Endothelial cell of umbilical vein (primary cell): ENCODE data around the gene CALN1. TPM values are rescaled to one million over a fixed set of nuclear protein-coding genes. Genes with fewer than 3 reads are reported as not detected.

Experiments
- BruUV-seq: library from RNA; stranded (reverse); fragments of 400-500 nt; replicated peaks from 2 replicates; lab custom pipeline; 2021; lab: Mats Ljungman, UMichigan
- CTCF ChIA-PET: fragments of 300-600, 350-600 bp; sonication (Branson Sonifier 250); formaldehyde crosslinking; loops from one replicate; lab custom pipeline; 2021; ENCODE audit warnings: antibody characterized with exemption, inconsistent platforms; lab: Charles Lee
- POLR2A ChIA-PET: fragments of 300-600, 350-600 bp; sonication (Branson Sonifier 250); formaldehyde crosslinking; loops from one replicate; lab custom pipeline; 2021; ENCODE audit warnings: antibody characterized with exemption, inconsistent platforms; lab: Charles Lee
- DNase-seq: peaks from one replicate; pipeline ENCODE4 v3.0.0-alpha.2; 2011; ENCODE audit warnings: low read depth, low spot score
- FAIRE-seq: peaks from 2 replicates; lab custom pipeline; 2011; peaks lifted over from hg19 to GRCh38; lab: Jason Lieb, UNC
- H2AFZ ChIP-seq: 2 replicates; pipeline ENCODE4 v1.6.0; 2012; ENCODE audit warnings: low read depth, low read length, control low read depth, inconsistent platforms
- H3K27ac ChIP-seq: 2 replicates; pipeline ENCODE4 v1.5.1; 2011; ENCODE audit warnings: low read depth, mild to moderate bottlenecking, control low read depth, low read length, moderate library complexity; ENCODE audit not compliant: insufficient read depth
- H3K27me3 ChIP-seq, 2 experiments: 2 replicates each; pipeline versions ENCODE4 v1.6.0 to v1.6.1; 2011; ENCODE audit warnings: low read length in 2 of 2, mixed read lengths in 1 of 2; ENCODE audit not compliant: control insufficient read depth in 2 of 2, insufficient read depth in 2 of 2
- H3K36me3 ChIP-seq, 2 experiments: 2 replicates in 1 of 2; 3 replicates in 1 of 2; pipeline ENCODE4 v1.5.1; 2011; ENCODE audit warnings: low read length in 2 of 2, mild to moderate bottlenecking in 1 of 2, moderate library complexity in 1 of 2; ENCODE audit not compliant: control insufficient read depth in 2 of 2, insufficient read depth in 2 of 2; ENCODE audit errors: extremely low read depth in 1 of 2
- H3K4me1 ChIP-seq: 3 replicates; pipeline ENCODE4 v1.5.1; 2011; ENCODE audit warnings: mild to moderate bottlenecking, low read length; ENCODE audit not compliant: control insufficient read depth, insufficient read depth; ENCODE audit errors: extremely low read depth
- H3K4me2 ChIP-seq: 2 replicates; pipeline ENCODE4 v1.6.1; 2011; ENCODE audit warnings: low read length, control low read depth, mixed read lengths; ENCODE audit not compliant: insufficient read depth
- H3K4me3 ChIP-seq, 3 experiments: fragments of 200-600 bp in 1 of 3; sonication (generic), shearing (Covaris generic) in 1 of 3; replicated peaks in 1 of 3; 2 replicates each; pipeline ENCODE4 v1.5.1; 2011 to 2016; ENCODE audit warnings: control low read depth in 3 of 3, low read length in 3 of 3, mild to moderate bottlenecking in 2 of 3, inconsistent platforms in 1 of 3, low read depth in 1 of 3, moderate library complexity in 1 of 3; ENCODE audit not compliant: insufficient read depth in 1 of 3
- H3K79me2 ChIP-seq: 2 replicates; pipeline ENCODE4 v1.6.0; 2012; ENCODE audit warnings: low read length, inconsistent platforms; ENCODE audit not compliant: control insufficient read depth, insufficient read depth
- H3K9ac ChIP-seq: replicated peaks from 2 replicates; pipeline ENCODE3; 2011; ENCODE audit warnings: low read length, control low read depth; ENCODE audit not compliant: insufficient read depth; ENCODE audit errors: extremely low read depth
- H3K9me1 ChIP-seq: replicated peaks from 3 replicates; pipeline ENCODE4 v1.6.0; 2011; ENCODE audit warnings: mild to moderate bottlenecking, low read length; ENCODE audit not compliant: control insufficient read depth, insufficient read depth; ENCODE audit errors: extremely low read depth
- H3K9me3 ChIP-seq: replicated peaks from 2 replicates; pipeline ENCODE4 v1.5.1; 2012; ENCODE audit warnings: low read length, inconsistent platforms; ENCODE audit not compliant: control insufficient read depth, insufficient read depth
- H4K20me1 ChIP-seq: replicated peaks from 2 replicates; pipeline ENCODE3; 2011; ENCODE audit warnings: mild to moderate bottlenecking, low read length; ENCODE audit not compliant: control insufficient read depth, insufficient read depth; ENCODE audit errors: extremely low read depth
- CTCF ChIP-seq, 2 donors: IDR thresholded peaks; 1 replicate in 1 of 2; 2 replicates in 1 of 2; pipeline ENCODE4 v1.5.1; 2011; ENCODE audit warnings: low read length in 2 of 2, mild to moderate bottlenecking in 2 of 2, moderate library complexity in 2 of 2, control low read depth in 1 of 2, inconsistent platforms in 1 of 2, low read depth in 1 of 2; ENCODE audit not compliant: insufficient read depth in 1 of 2; ENCODE audit errors: extremely low read depth in 1 of 2
- FOS ChIP-seq: IDR thresholded peaks from 2 replicates; pipeline ENCODE4 v1.6.1; 2011; ENCODE audit warnings: mild to moderate bottlenecking, low read length, moderate library complexity, borderline replicate concordance; ENCODE audit not compliant: insufficient read depth
- GATA2 ChIP-seq: IDR thresholded peaks from 2 replicates; pipeline ENCODE4 v1.7.0; 2011; ENCODE audit warnings: low read depth, mild to moderate bottlenecking, moderate library complexity, mixed read lengths, low read length; ENCODE audit not compliant: insufficient read length, insufficient read depth
- JUN ChIP-seq: IDR thresholded peaks from 2 replicates; pipeline ENCODE4 v1.6.1; 2011; ENCODE audit warnings: borderline replicate concordance, low read depth; ENCODE audit not compliant: insufficient read length, insufficient read depth
- POLR2AphosphoS5 ChIP-seq: IDR thresholded peaks from 2 replicates; pipeline ENCODE4 v1.6.1; 2012; ENCODE audit warnings: low read depth, mild to moderate bottlenecking, control low read depth, low read length, moderate library complexity; ENCODE audit not compliant: insufficient read depth
- dilution Hi-C: fragments of 300-500 bp; cut with MboI; formaldehyde crosslinking; loops from one replicate; pipeline ENCODE4 v1.15.0; 2019; ENCODE audit warnings: low sequenced_read_pairs; ENCODE audit not compliant: extremely low pct_ligation_motif_present
- intact Hi-C: fragments of 100-400 bp; cut with micrococcal nuclease; formaldehyde crosslinking; loops from one replicate; pipeline ENCODE4 v1.10.0; 2022
- polyA plus RNA-seq, 4 experiments: library from polyadenylated mRNA; depleted of rRNA in 3 of 4; stranded (reverse) in 3 of 4; unstranded in 1 of 4; fragments of >200 nt; gene quantifications; 2 replicates each; pipeline versions ENCODE4 v1.2.1 to v1.2.3, GENCODE V29; 2011 to 2012; ENCODE audit warnings: missing spikeins in 1 of 4
- total RNA-seq: library from RNA; stranded (reverse); gene quantifications from 2 replicates; pipeline ENCODE4 v1.2.3, GENCODE V29; 2021
- TF ChIP-seq, protein P1 (sequence below): IDR thresholded peaks from 2 replicates; pipeline ENCODE4 v1.6.1; 2011; ENCODE audit not compliant: insufficient read depth, insufficient read length

The CALN1 gene
- total and polyA plus RNA-seq, 2 donors (not counting 3 experiments of a cell fraction or from before 2014, with no cell fraction given): not detected

- dilution Hi-C loops (no loop called here), intact Hi-C loops (no loop called here)
- Histone ChIP-seq H3K4me3 (no peak overlapping the region), H4K20me1 (no peaks in the 10 kb centered on the region), H3K9me1 (no peaks in the 10 kb centered on the region), H3K4me2 (no peak overlapping the region), H3K27me3 (no peaks in the 10 kb centered on the region), H3K79me2 (no peaks in the 10 kb centered on the region), H3K9ac (no peak overlapping the region), H3K36me3 (no peaks in the 10 kb centered on the region), H2AFZ (no peak overlapping the region), H3K9me3 (peaks cover 2% of the 10 kb centered on the region), H3K4me1 (no peaks in the 10 kb centered on the region), H3K27ac (no peak overlapping the region)
- no TSS peak for BruUV-seq
- CTCF ChIA-PET: no interaction called here
- POLR2A ChIA-PET: no interaction called here
- DNase-seq (no peak), FAIRE-seq (no peak)
- no peak for TF ChIP-seq POLR2AphosphoS5
- TF ChIP-seq GATA2: no peak
- TF ChIP-seq JUN: no peak
These were observed 102.7 kb downstream of the CALN1 start for GRCh38 chr7:72309476-72309875.

DNA sequence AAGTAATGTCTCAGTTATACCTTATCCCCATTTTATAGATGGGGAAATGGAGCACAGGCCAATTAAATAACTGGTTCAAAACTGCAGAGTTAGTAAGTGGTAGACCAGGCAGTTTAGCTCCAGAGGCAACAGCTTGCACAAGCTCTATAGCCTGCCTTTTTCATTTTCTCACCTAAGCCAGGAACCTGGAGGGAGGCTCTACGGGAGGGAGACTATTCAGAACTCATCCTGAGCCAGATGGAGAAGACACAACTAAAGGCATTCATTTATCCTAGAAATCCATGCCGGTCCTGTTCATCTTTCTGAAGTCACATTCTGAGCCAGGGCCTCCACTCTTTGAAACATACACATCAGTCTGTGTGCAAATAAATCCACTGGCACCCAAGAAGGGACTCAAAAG is 103.2 kb downstream of the CALN1 start:
- Histone ChIP-seq H3K4me3 (no peak overlapping the region), H3K9ac (no peak overlapping the region), H3K9me1 (no peaks in the 10 kb centered on the region), H3K27ac (no peak overlapping the region), H2AFZ (no peak overlapping the region), H3K4me1 (no peaks in the 10 kb centered on the region), H4K20me1 (no peaks in the 10 kb centered on the region), H3K36me3 (no peaks in the 10 kb centered on the region), H3K27me3 (no peaks in the 10 kb centered on the region), H3K9me3 (peaks cover 2% of the 10 kb centered on the region), H3K79me2 (no peaks in the 10 kb centered on the region), H3K4me2 (no peak overlapping the region)
- TF ChIP-seq POLR2AphosphoS5 (no peak), GATA2 (no peak), CTCF (IDR thresholded peaks at IDR 0.05; ENCODE audit: extremely low read depth in 1 of 2, insufficient read depth in 1 of 2, low read depth in 1 of 2, low read length in 2 of 2) (no peak), FOS (no peak)
- TF ChIP-seq, protein P1, sequence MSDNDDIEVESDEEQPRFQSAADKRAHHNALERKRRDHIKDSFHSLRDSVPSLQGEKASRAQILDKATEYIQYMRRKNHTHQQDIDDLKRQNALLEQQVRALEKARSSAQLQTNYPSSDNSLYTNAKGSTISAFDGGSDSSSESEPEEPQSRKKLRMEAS: no peak
- no peak for DNase-seq
- ChIA-PET CTCF (no interaction called here), POLR2A (no interaction called here)
- intact Hi-C loops: no loop called here
- FAIRE-seq: no peak
- dilution Hi-C loops: no loop called here
- no TSS peak for BruUV-seq
